OCI-LY3 (cell line): ENCODE data around the gene SDC4.

Source experiments
- H2AFZ ChIP-seq: fragments of 200-600, 300-600 bp; shearing (Covaris generic); 2 replicates; pipeline ENCODE4 v1.6.0; 2014; ENCODE audit warnings: antibody characterized with exemption, low read depth, low read length
- H3K27ac ChIP-seq: fragments of 200-600, 300-600 bp; sonication (generic); 2 replicates; pipeline ENCODE4 v1.5.1; 2014; ENCODE audit warnings: mild to moderate bottlenecking, low read length, moderate library complexity, mixed read lengths
- H3K27me3 ChIP-seq: fragments of 200-600, 300-600 bp; sonication (generic); 2 replicates; pipeline ENCODE4 v1.6.1; 2014; ENCODE audit warnings: low read depth, low read length, mixed read lengths
- H3K36me3 ChIP-seq: fragments of 200-600, 300-600 bp; sonication (generic); replicated peaks from 2 replicates; pipeline ENCODE3; 2014; ENCODE audit warnings: low read depth, low read length, mixed read lengths
- H3K4me1 ChIP-seq: fragments of 300-600, 200-600 bp; sonication (generic); 2 replicates; pipeline ENCODE4 v1.6.1; 2014; ENCODE audit warnings: low read length, mixed read lengths
- H3K4me2 ChIP-seq: fragments of 200-600, 300-600 bp; sonication (generic); 2 replicates; pipeline ENCODE4 v1.6.1; 2014; ENCODE audit warnings: low read length, mixed read lengths
- H3K4me3 ChIP-seq: fragments of 300-600, 200-600 bp; sonication (generic); 2 replicates; pipeline ENCODE4 v1.5.1; 2014; ENCODE audit warnings: antibody characterized with exemption, mild to moderate bottlenecking, low read length, moderate library complexity
- H3K79me2 ChIP-seq: fragments of 300-600, 200-600 bp; shearing (Covaris generic); 2 replicates; pipeline ENCODE4 v1.6.1; 2014; ENCODE audit warnings: mild to moderate bottlenecking, low read length, mixed read lengths
- H3K9ac ChIP-seq: fragments of 300-600, 200-600 bp; shearing (Covaris generic); 2 replicates; pipeline ENCODE4 v1.6.0; 2014; ENCODE audit warnings: mild to moderate bottlenecking, low read length, moderate library complexity
- H3K9me3 ChIP-seq: fragments of 200-600, 300-600 bp; shearing (Covaris generic); 2 replicates; pipeline ENCODE4 v1.6.1; 2014; ENCODE audit warnings: low read length, mixed read lengths; ENCODE audit not compliant: insufficient read depth
- H4K20me1 ChIP-seq: fragments of 200-600, 300-600 bp; sonication (generic); 2 replicates; pipeline ENCODE4 v1.6.1; 2016; ENCODE audit warnings: low read length, mixed read lengths; ENCODE audit not compliant: insufficient read depth
- EZH2phosphoT487 ChIP-seq: fragments of 200-600 bp; shearing (Covaris generic); IDR thresholded peaks from 2 replicates; pipeline ENCODE4 v1.6.1; 2018; ENCODE audit warnings: antibody characterized with exemption, mixed run types, low read depth
- TF ChIP-seq, protein P1 (sequence below): fragments of 200-600, 300-600 bp; sonication (generic); IDR thresholded peaks from 2 replicates; pipeline ENCODE4 v1.5.1; 2014; ENCODE audit warnings: antibody characterized with exemption, low read length, low read depth

Gene SDC4, protein sequence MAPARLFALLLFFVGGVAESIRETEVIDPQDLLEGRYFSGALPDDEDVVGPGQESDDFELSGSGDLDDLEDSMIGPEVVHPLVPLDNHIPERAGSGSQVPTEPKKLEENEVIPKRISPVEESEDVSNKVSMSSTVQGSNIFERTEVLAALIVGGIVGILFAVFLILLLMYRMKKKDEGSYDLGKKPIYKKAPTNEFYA

DNA sequence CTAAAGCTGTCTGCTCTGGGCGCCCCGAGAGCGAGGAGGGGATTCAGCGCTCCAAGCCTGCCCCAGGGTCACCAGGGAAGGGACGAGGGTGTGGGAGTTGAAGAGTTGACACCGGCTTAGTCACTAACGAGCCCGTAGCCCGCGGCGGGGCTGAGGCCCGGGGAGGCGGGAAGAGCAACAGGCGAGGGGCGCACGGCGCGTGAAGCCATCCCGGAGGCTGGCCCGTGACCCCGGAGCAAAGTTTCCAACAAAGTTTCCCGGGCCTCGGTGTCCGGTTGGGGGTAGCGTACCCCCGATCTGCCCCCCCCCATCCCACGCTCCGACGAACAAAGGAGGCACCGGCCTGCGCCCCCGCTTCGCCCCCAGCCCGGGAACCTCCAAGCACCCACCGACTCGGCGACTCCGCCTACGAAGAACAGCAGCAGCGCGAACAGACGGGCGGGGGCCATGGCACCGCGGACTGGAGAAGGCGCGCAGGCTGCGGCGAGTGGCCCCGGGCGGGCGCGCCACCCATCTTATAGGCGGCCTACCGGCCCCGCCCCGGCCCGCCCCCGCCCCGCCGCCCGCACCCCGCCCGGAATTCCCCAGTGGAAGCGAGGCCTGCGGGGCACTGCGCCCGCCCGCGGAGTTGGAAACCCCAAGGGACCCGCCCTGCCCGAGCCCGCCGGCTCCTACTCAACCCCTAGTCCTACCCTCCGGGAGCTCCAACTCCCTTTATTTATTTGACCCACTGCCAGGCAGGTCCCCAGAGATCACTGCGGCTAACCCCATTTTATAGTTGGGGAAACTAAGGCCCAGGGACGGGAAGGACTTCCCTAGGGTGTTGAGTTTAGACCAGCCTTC, at the start of gene SDC4:
Gene SDC4, minus strand, starts transcription at position 489 of the 843 bp plus-strand sequence. Its CDS starts 40 bp downstream, at position 449.
- TF ChIP-seq, protein P1, sequence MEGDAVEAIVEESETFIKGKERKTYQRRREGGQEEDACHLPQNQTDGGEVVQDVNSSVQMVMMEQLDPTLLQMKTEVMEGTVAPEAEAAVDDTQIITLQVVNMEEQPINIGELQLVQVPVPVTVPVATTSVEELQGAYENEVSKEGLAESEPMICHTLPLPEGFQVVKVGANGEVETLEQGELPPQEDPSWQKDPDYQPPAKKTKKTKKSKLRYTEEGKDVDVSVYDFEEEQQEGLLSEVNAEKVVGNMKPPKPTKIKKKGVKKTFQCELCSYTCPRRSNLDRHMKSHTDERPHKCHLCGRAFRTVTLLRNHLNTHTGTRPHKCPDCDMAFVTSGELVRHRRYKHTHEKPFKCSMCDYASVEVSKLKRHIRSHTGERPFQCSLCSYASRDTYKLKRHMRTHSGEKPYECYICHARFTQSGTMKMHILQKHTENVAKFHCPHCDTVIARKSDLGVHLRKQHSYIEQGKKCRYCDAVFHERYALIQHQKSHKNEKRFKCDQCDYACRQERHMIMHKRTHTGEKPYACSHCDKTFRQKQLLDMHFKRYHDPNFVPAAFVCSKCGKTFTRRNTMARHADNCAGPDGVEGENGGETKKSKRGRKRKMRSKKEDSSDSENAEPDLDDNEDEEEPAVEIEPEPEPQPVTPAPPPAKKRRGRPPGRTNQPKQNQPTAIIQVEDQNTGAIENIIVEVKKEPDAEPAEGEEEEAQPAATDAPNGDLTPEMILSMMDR: no peak
- no peak for TF ChIP-seq EZH2phosphoT487
- peaks cover 3% of the 10 kb centered on the region for H3K36me3 ChIP-seq
- peak within 1 kb of the TSS; percentile 81 for H3K4me3 ChIP-seq
- peaks cover 36% of the 10 kb centered on the region for H3K4me1 ChIP-seq
- peaks cover 23% of the 10 kb centered on the region; the same call in 1 of the 2 replicates for H3K79me2 ChIP-seq
- H4K20me1 ChIP-seq: peaks cover 28% of the 10 kb centered on the region
- peak within 1 kb of the TSS; percentile 83 for H3K4me2 ChIP-seq
- peak within 1 kb of the TSS; percentile 78 for H3K9ac ChIP-seq
- peak within 1 kb of the TSS; percentile 70 for H2AFZ ChIP-seq
- no peaks in the 10 kb centered on the region for H3K9me3 ChIP-seq
- H3K27ac ChIP-seq: no peak within 1 kb of the TSS
- no peaks in the 10 kb centered on the region for H3K27me3 ChIP-seq

DNA sequence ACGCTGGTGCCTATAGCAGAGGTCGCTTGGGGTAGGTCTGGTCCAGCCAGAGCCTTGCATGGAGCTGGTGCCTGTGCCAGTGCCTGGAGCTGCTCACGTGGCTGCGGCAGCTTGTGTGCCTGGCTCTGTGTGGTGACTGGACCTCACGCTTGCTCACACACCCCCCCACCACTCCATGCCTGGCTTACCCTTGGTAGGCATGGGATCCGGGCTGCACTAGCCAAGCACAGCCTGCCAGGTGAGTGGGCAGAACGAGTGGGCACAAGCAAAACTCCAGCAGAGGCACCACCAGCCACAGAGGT, 46.8 kb upstream of the SDC4 start:
- Histone ChIP-seq H3K9me3 (peaks cover 5% of the 10 kb centered on the region), H3K4me3 (no peak overlapping the region), H3K79me2 (no peaks in the 10 kb centered on the region), H4K20me1 (no peaks in the 10 kb centered on the region), H3K27me3 (no peaks in the 10 kb centered on the region), H3K9ac (no peak overlapping the region), H3K4me2 (no peak overlapping the region), H2AFZ (no peak overlapping the region), H3K27ac (no peak overlapping the region), H3K4me1 (no peaks in the 10 kb centered on the region; the same call in 1 of the 2 replicates), H3K36me3 (no peaks in the 10 kb centered on the region)
- TF ChIP-seq, protein P1: no peak
- no peak for TF ChIP-seq EZH2phosphoT487

DNA sequence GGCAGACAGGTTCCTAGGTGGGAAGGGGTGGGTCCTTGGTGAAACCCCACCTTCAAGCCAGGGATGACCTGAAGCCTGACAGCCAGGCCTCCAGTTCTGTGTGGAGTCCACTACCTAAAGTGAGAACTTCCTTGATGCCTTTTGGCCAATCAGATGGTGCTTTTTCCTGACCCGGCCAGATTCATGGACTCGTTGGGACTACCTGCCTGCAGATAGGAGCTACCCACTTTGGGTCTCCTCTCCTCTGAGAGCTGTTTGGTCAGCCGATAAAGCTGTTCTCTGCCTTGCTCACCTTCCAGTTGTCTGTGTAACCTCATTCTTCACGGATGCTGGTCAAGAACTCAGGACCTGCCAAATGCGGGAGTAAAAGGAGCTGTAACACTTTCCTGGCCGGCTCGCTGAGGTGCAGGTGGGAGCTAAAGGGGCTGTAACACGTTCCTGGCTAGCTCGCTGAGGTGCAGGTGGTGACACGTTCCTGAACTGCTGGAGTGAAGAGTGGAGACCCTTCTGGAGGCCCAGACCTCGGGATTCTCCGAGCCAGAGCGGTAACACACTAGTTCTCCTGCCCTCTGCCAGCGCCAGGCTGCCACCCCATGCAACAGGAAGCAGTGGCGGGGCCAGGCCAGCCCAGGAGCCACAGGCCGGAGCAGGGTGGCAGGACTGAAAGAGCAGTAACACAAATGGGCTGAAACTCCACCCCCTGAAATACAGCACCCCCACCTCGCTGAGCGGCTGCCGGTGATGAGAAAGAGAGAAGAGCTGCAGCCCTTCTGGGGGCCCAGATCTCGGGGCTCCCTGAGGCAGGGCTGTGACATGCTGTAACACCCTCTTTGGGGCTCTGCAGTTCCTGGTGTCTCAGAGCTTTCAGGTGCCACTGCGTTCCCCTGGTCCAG, 46.2 kb upstream of the SDC4 start:
- H3K79me2 ChIP-seq: no peaks in the 10 kb centered on the region
- no peak overlapping the region for H2AFZ ChIP-seq
- no peak overlapping the region for H3K9ac ChIP-seq
- no peaks in the 10 kb centered on the region for H3K36me3 ChIP-seq
- no peak overlapping the region for H3K4me2 ChIP-seq
- TF ChIP-seq EZH2phosphoT487: no peak
- TF ChIP-seq, protein P1: no peak
- H3K9me3 ChIP-seq: no peaks in the 10 kb centered on the region
- no peaks in the 10 kb centered on the region for H3K27me3 ChIP-seq
- no peaks in the 10 kb centered on the region; the same call in 1 of the 2 replicates for H3K4me1 ChIP-seq
- no peak overlapping the region for H3K27ac ChIP-seq
- H3K4me3 ChIP-seq: no peak overlapping the region
- H4K20me1 ChIP-seq: no peaks in the 10 kb centered on the region
